Ovary (tissue), 3 donors: ENCODE measurements around the gene ST6GALNAC4.

ENCODE experiments used
- CTCF ChIP-seq, 3 donors: fragments of 450-650 bp in 2 of 3; fragments of 200-600 bp in 1 of 3; IDR thresholded peaks; one replicate each; pipeline versions ENCODE4 v1.5.1 to v1.8.0; 2016 to 2022; ENCODE audit warnings: antibody characterized with exemption in 3 of 3, mild to moderate bottlenecking in 1 of 3
- EP300 ChIP-seq: sonication (generic); formaldehyde crosslinking; IDR thresholded peaks from one replicate; pipeline ENCODE4 v1.6.1; 2017; ENCODE audit warnings: antibody characterized with exemption
- POLR2A ChIP-seq: fragments of 450-650 bp; IDR thresholded peaks from one replicate; pipeline ENCODE4 v1.6.1; 2017; ENCODE audit warnings: antibody characterized with exemption, mild to moderate bottlenecking, moderate library complexity
- donor health status: DM: no; HTN: no; CAD: no.

GRCh38 chr9:127869310-127870152, 47.3 kb downstream of the ST6GALNAC4 start:
- peak; percentile 42 for TF ChIP-seq POLR2A
- TF ChIP-seq CTCF (IDR thresholded peaks at IDR 0.05), result peak; percentile 66 to 98 (median 97)
- TF ChIP-seq EP300, result no peak
